NT2/D1 (cell line): ENCODE results near the gene ANK2.
"Not testable (repeated sequence)": the region's sequence is repeated elsewhere in the genome, so short reads cannot be mapped to it uniquely, and the experiment has no call there.

Experiments
- DNase-seq: peaks from one replicate; pipeline ENCODE4 v3.0.0-alpha.2; 2011; ENCODE audit warnings: low read depth, low spot score
- H3K27me3 ChIP-seq: 2 replicates; pipeline ENCODE4 v1.6.0; 2011; ENCODE audit warnings: mild to moderate bottlenecking; ENCODE audit not compliant: insufficient read length, insufficient read depth
- H3K36me3 ChIP-seq: 2 replicates; pipeline ENCODE4 v1.6.1; 2011; ENCODE audit warnings: mild to moderate bottlenecking, low read length, mixed read lengths; ENCODE audit not compliant: insufficient read depth, insufficient read length
- H3K4me1 ChIP-seq: 2 replicates; pipeline ENCODE4 v1.5.1; 2011; ENCODE audit not compliant: insufficient read depth, insufficient read length
- H3K4me3 ChIP-seq: 2 replicates; pipeline ENCODE4 v1.5.1; 2011; ENCODE audit warnings: low read depth; ENCODE audit not compliant: insufficient read length
- H3K9ac ChIP-seq: 2 replicates; pipeline ENCODE4 v1.6.0; 2011; ENCODE audit warnings: low read depth; ENCODE audit not compliant: insufficient read length
- H3K9me3 ChIP-seq: 2 replicates; pipeline ENCODE4 v1.5.1; 2011; ENCODE audit warnings: mild to moderate bottlenecking, low read length; ENCODE audit not compliant: insufficient read depth
- SUZ12 ChIP-seq: IDR thresholded peaks from 2 replicates; pipeline ENCODE4 v1.6.1; 2011; ENCODE audit not compliant: insufficient read length, insufficient read depth; ENCODE audit errors: extremely low read depth
- YY1 ChIP-seq: IDR thresholded peaks from 2 replicates; pipeline ENCODE4 v1.6.1; 2011; ENCODE audit not compliant: insufficient read length, insufficient read depth
- ZNF274 ChIP-seq: IDR thresholded peaks from 2 replicates; pipeline ENCODE4 v1.6.1; 2011; ENCODE audit warnings: mild to moderate bottlenecking, low read depth, low read length

ANK2 gene

DNA sequence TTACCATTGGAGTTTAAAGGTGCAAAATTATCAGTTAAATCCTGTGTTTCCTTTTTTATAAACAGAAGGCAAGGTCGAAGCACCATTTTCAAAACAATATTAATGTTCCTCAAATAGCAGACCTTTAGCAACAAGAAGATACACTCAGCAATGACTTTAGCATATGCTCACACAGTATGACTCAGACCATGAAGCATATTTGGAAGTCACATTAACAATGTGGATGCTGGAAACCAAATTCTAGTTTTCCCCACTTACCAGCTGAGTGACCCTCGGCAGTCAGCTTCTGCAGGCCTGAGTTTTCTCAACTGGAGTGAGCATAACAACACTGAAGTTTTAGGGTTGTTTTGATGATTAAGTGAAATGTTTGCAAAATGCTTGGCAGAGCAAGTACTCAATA, 130.5 kb downstream of the ANK2 start:
- H3K9ac ChIP-seq = no peak overlapping the region
- TF ChIP-seq ZNF274 (no peak), SUZ12 (no peak)
- H3K4me3 ChIP-seq = no peak overlapping the region
- H3K27me3 ChIP-seq = no peaks in the 10 kb centered on the region
- no peaks in the 10 kb centered on the region for H3K9me3 ChIP-seq
- no peak for DNase-seq
- H3K4me1 ChIP-seq = no peaks in the 10 kb centered on the region
- H3K36me3 ChIP-seq = no peaks in the 10 kb centered on the region

GRCh38 chr4:113181289-113182007, 132.0 kb downstream of the ANK2 start:
- H3K4me3 ChIP-seq = no peak overlapping the region

GRCh38 chr4:113183032-113183605, 133.7 kb downstream of the ANK2 start:
- Histone ChIP-seq H3K4me1 (no peaks in the 10 kb centered on the region), H3K9me3 (no peaks in the 10 kb centered on the region), H3K9ac (no peak overlapping the region), H3K27me3 (no peaks in the 10 kb centered on the region), H3K36me3 (no peaks in the 10 kb centered on the region), H3K4me3 (no peak overlapping the region)
- DNase-seq = no peak
- TF ChIP-seq ZNF274 = no peak
- no peak for TF ChIP-seq SUZ12
- no peak for TF ChIP-seq YY1

More at GRCh38 chr4:113181289-113182007, 132.0 kb downstream of the ANK2 start:
- Histone ChIP-seq H3K9ac (no peak overlapping the region), H3K9me3 (no peaks in the 10 kb centered on the region), H3K36me3 (no peaks in the 10 kb centered on the region), H3K27me3 (no peaks in the 10 kb centered on the region), H3K4me1 (no peaks in the 10 kb centered on the region)
- no peak for TF ChIP-seq ZNF274
- no peak for TF ChIP-seq YY1
- TF ChIP-seq SUZ12 = no peak
- DNase-seq = no peak

GRCh38 chr4:113186220-113186619, 136.8 kb downstream of the ANK2 start:
- not testable (repeated sequence) for H3K4me1 ChIP-seq, H3K4me3 ChIP-seq, H3K27me3 ChIP-seq, H3K9me3 ChIP-seq, H3K9ac ChIP-seq, H3K36me3 ChIP-seq, DNase-seq

GRCh38 chr4:113186913-113187312, 137.5 kb downstream of the ANK2 start:
- Histone ChIP-seq H3K36me3 (no peaks in the 10 kb centered on the region), H3K27me3 (no peaks in the 10 kb centered on the region), H3K4me3 (no peak overlapping the region), H3K4me1 (no peaks in the 10 kb centered on the region), H3K9me3 (no peaks in the 10 kb centered on the region), H3K9ac (no peak overlapping the region)
- TF ChIP-seq YY1 (no peak), SUZ12 (no peak), ZNF274 (no peak)
- no peak for DNase-seq

DNA sequence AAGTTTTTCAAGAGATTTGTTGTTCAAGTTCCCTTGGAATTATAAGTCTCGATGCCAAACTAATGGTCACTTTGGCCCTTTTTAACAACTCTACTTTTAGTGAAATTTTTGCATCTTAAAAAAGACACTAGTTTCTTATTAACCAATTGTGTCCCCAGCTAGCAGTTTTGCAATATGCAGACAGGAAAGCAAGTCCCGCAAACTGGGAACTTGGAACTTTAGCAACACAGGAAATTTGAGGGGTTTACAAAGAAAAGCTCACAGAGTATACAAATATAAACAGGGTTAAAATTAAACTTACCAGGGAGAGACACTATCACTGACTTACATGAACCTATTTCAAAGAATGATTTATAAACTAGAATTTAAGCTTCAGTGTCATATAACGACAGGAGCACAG, 137.9 kb downstream of the ANK2 start:
- Histone ChIP-seq H3K9ac (no peak overlapping the region), H3K4me1 (no peaks in the 10 kb centered on the region), H3K9me3 (no peaks in the 10 kb centered on the region), H3K36me3 (no peaks in the 10 kb centered on the region), H3K4me3 (no peak overlapping the region), H3K27me3 (no peaks in the 10 kb centered on the region)
- DNase-seq = no peak
- no peak for TF ChIP-seq SUZ12
- no peak for TF ChIP-seq YY1
- TF ChIP-seq ZNF274 = no peak

- Histone ChIP-seq H3K4me3 (no peak overlapping the region), H3K27me3 (no peaks in the 10 kb centered on the region), H3K36me3 (no peaks in the 10 kb centered on the region), H3K9me3 (no peaks in the 10 kb centered on the region), H3K4me1 (no peaks in the 10 kb centered on the region), H3K9ac (no peak overlapping the region)
- no peak for DNase-seq
- TF ChIP-seq SUZ12 = no peak
- no peak for TF ChIP-seq ZNF274
- no peak for TF ChIP-seq YY1
Measured at GRCh38 chr4:113189546-113189945, 140.1 kb downstream of the ANK2 start.

DNA sequence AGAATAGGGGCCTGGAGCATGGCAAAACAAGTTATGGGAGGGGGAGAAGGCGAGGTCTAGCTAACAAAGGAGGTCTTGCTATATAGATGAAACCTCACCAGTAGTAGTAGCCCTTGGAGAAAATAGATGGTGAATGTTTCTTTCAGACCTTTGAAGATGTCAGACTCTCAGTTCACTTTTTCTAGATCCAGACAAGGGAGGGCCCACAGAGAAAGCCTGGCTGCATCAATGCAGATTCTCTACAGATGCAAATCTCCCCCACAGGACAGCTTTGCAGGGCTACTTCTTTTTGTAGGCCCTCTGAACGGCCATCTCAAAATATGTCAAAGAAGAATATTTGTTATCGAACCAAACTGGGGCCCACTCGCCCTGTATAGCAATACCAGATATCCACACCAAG, 159.7 kb downstream of the ANK2 start:
- DNase-seq = no peak
- H3K9me3 ChIP-seq = no peaks in the 10 kb centered on the region

More for the DNA sequence above, 159.7 kb downstream of the ANK2 start:
- no peaks in the 10 kb centered on the region for H3K4me1 ChIP-seq
- TF ChIP-seq SUZ12 (no peak), ZNF274 (no peak), YY1 (no peak)
- no peaks in the 10 kb centered on the region for H3K27me3 ChIP-seq
- no peak overlapping the region for H3K4me3 ChIP-seq
- H3K36me3 ChIP-seq = no peaks in the 10 kb centered on the region
- no peak overlapping the region for H3K9ac ChIP-seq
